Neuronal stem cell (in vitro differentiated cells): ENCODE measurements around the gene UNC93A.

Experiments used
- DNase-seq: peaks from one replicate; pipeline ENCODE4 v3.0.0-alpha.2; 2013; ENCODE audit warnings: low spot score
- H2AFZ ChIP-seq: one replicate; pipeline ENCODE4 v1.6.1; 2013; ENCODE audit warnings: mild to moderate bottlenecking, low read length, inconsistent platforms
- H2AK5ac ChIP-seq: 2 replicates; pipeline ENCODE4 v1.6.1; 2013; ENCODE audit warnings: low read depth, mild to moderate bottlenecking, inconsistent platforms, low read length, moderate library complexity, mixed read lengths
- H2BK120ac ChIP-seq: 2 replicates; pipeline ENCODE4 v1.6.1; 2013; ENCODE audit warnings: low read depth, mild to moderate bottlenecking, inconsistent platforms, low read length, moderate library complexity, mixed read lengths
- H2BK12ac ChIP-seq: one replicate; pipeline ENCODE4 v1.6.1; 2013; ENCODE audit warnings: low read length, inconsistent platforms
- H2BK15ac ChIP-seq: 2 replicates; pipeline ENCODE4 v1.6.1; 2013; ENCODE audit warnings: mild to moderate bottlenecking, low read length, inconsistent platforms, mixed read lengths
- H2BK5ac ChIP-seq: one replicate; pipeline ENCODE4 v1.6.1; 2013; ENCODE audit warnings: inconsistent platforms, mild to moderate bottlenecking, low read length, moderate library complexity
- H3K14ac ChIP-seq: one replicate; pipeline ENCODE4 v1.6.1; 2013; ENCODE audit warnings: low read length, inconsistent platforms
- H3K18ac ChIP-seq: 2 replicates; pipeline ENCODE4 v1.6.1; 2013; ENCODE audit warnings: low read length, inconsistent platforms
- H3K23ac ChIP-seq: 2 replicates; pipeline ENCODE4 v1.6.1; 2013; ENCODE audit warnings: low read depth, mild to moderate bottlenecking, mixed read lengths, low read length, inconsistent platforms; ENCODE audit not compliant: poor library complexity
- H3K27ac ChIP-seq: replicated peaks from 3 replicates; pipeline ENCODE4 v1.5.1; 2013; ENCODE audit warnings: low read length, inconsistent platforms
- H3K27me3 ChIP-seq, 3 experiments: 2 replicates each; pipeline ENCODE4 v1.6.1; 2013; ENCODE audit warnings: low read length in 3 of 3, mild to moderate bottlenecking in 2 of 3, inconsistent platforms in 1 of 3, low read depth in 1 of 3, mixed read lengths in 1 of 3, moderate library complexity in 1 of 3; ENCODE audit not compliant: control insufficient read depth in 3 of 3, insufficient read depth in 3 of 3
- H3K36me3 ChIP-seq, 2 donors: replicated peaks in 1 of 2; 2 replicates each; pipeline ENCODE4 v1.6.1; 2013; ENCODE audit warnings: low read length in 2 of 2; ENCODE audit not compliant: control insufficient read depth in 2 of 2, insufficient read depth in 2 of 2
- H3K4ac ChIP-seq: 2 replicates; pipeline ENCODE4 v1.6.1; 2013; ENCODE audit warnings: inconsistent platforms, mild to moderate bottlenecking, low read length, moderate library complexity
- H3K4me1 ChIP-seq, 2 donors: 1 replicate in 1 of 2; 2 replicates in 1 of 2; pipeline ENCODE4 v1.6.1; 2013; ENCODE audit warnings: low read length in 2 of 2, low read depth in 1 of 2; ENCODE audit not compliant: control insufficient read depth in 2 of 2, insufficient read depth in 1 of 2
- H3K4me2 ChIP-seq: one replicate; pipeline ENCODE4 v1.6.1; 2013; ENCODE audit warnings: mild to moderate bottlenecking, low read length, inconsistent platforms; ENCODE audit not compliant: insufficient read depth, poor library complexity, severe bottlenecking
- H3K4me3 ChIP-seq, 2 donors: 2 replicates each; pipeline ENCODE4 v1.5.1; 2013; ENCODE audit warnings: low read length in 2 of 2, mild to moderate bottlenecking in 2 of 2, inconsistent platforms in 1 of 2, moderate library complexity in 1 of 2
- H3K79me1 ChIP-seq: one replicate; pipeline ENCODE4 v1.6.1; 2013; ENCODE audit warnings: low read depth, mild to moderate bottlenecking, inconsistent platforms, low read length, moderate library complexity
- H3K9ac ChIP-seq: one replicate; pipeline ENCODE4 v1.6.1; 2013; ENCODE audit warnings: mild to moderate bottlenecking, low read depth, low read length, inconsistent platforms; ENCODE audit not compliant: poor library complexity
- H3K9me3 ChIP-seq, 2 donors: replicated peaks in 1 of 2; 2 replicates each; pipeline versions ENCODE3 to v1.6.1; 2013; ENCODE audit warnings: low read length in 2 of 2, mild to moderate bottlenecking in 2 of 2, inconsistent platforms in 1 of 2, low read depth in 1 of 2, mixed read lengths in 1 of 2, moderate library complexity in 1 of 2; ENCODE audit not compliant: control insufficient read depth in 2 of 2, insufficient read depth in 1 of 2
- H4K8ac ChIP-seq: one replicate; pipeline ENCODE4 v1.6.1; 2013; ENCODE audit warnings: low read depth, mild to moderate bottlenecking, inconsistent platforms, low read length, moderate library complexity
- H4K91ac ChIP-seq: one replicate; pipeline ENCODE4 v1.6.1; 2013; ENCODE audit warnings: low read length, low read depth, mild to moderate bottlenecking, inconsistent platforms; ENCODE audit not compliant: poor library complexity
- WGBS, 2 donors: extraction: QIAGEN DNeasy Blood & Tissue Kit; methylation state at CpG; one replicate each; pipeline ENCODE4 v1.1.7; 2013; ENCODE audit warnings: missing lambda C conversion rate in 2 of 2, mixed read lengths in 1 of 2; ENCODE audit not compliant: insufficient read length in 2 of 2, insufficient replicate concordance in 1 of 2; ENCODE audit errors: extremely low coverage in 2 of 2; 5-methylcytosine and 5-hydroxymethylcytosine counted together

The UNC93A gene

DNA sequence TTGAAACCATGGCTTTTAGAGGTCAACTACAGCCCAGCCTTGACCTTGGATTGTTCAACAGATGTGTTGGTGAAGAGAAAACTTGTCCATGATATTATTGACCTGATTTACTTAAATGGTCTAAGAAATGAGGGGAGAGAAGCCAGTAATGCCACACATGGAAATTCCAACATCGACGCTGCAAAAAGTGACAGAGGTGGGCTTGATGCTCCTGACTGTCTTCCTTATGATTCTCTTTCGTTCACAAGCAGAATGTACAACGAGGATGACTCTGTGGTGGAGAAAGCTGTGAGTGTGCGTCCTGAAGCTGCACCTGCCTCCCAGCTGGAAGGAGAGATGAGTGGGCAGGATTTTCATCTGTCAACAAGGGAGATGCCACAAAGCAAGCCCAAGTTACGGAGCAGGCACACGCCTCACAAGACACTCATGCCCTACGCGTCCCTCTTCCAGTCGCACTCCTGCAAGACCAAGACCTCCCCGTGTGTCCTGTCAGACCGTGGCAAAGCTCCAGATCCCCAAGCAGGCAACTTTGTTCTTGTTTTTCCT lies 50.0 kb downstream of the UNC93A start:
- Histone ChIP-seq H3K27ac (no peak overlapping the region), H2BK12ac (no peak overlapping the region)
- WGBS, 2 donors: no CpG with 5 or more reads among the region's 12 CpGs

DNA sequence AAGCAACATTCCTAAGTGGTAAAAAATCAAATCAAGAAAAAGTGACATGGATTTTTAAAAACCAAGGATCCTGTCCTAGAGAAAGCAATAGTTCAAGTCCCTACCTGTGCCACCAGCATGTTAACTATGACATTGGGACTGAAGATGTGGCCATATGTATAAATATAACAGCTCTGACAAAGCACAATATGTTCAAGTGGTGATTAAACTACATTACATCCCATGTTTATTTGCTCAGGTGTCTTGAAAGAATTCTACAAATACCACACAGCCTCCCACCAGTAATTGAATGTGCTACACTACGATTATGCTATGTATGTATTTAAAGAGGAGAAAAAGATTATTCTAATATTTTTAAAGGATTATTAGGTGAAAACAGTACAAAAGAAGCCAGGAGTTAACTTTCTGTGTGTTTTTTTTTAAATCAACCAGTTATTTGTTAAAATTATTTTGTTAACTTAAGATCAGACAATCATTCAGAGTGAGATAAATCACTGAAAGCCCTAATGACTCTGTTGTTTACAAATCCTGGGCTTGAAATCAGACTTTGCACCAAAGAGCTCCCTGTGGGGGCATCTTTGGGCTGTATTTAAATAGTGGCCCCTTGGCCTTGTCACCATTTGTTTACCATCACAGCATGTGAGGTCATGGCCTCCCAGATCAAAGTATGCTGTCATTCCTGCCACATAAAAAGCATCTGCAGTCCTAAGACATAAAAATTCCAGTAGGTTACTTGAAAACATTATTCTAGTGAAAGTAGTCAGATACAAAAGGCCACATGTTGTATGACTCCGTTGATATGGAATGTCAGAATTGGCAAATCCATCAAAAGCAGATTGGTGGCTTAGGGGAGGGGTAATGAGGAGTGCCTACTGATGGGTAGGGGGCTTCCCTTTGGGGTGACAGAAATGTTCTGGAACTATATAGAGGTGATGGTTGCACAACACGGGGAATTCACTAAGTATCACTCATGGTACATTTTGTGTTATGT lies 50.8 kb downstream of the UNC93A start:
- no peak overlapping the region for H2BK5ac ChIP-seq
- no peak overlapping the region for H3K4ac ChIP-seq
- no peak for DNase-seq
- H3K18ac ChIP-seq: no peak overlapping the region
- H2AFZ ChIP-seq: no peak overlapping the region
- no peak overlapping the region for H4K8ac ChIP-seq
- no peaks in the 10 kb centered on the region for H3K79me1 ChIP-seq
- no peak overlapping the region for H2AK5ac ChIP-seq
- no peaks in the 10 kb centered on the region for H3K4me1 ChIP-seq
- no peak overlapping the region for H3K9ac ChIP-seq
- no peak overlapping the region for H3K14ac ChIP-seq
- no peak overlapping the region for H2BK120ac ChIP-seq
- no peaks in the 10 kb centered on the region for H3K36me3 ChIP-seq
- H2BK15ac ChIP-seq: no peak overlapping the region
- no peak overlapping the region for H3K27ac ChIP-seq
- no peak overlapping the region for H2BK12ac ChIP-seq
- WGBS, 2 donors: no CpG with 5 or more reads among the region's 3 CpGs
- H3K9me3 ChIP-seq: peaks cover 0 to 3% of the 10 kb centered on the region in 2 donors
- H3K27me3 ChIP-seq: peaks cover 0 to 4% (median 0%) of the 10 kb centered on the region in 3 experiments
- H4K91ac ChIP-seq: no peak overlapping the region
- no peak overlapping the region for H3K4me2 ChIP-seq
- H3K23ac ChIP-seq: no peak overlapping the region
- no peak overlapping the region for H3K4me3 ChIP-seq

More for the DNA sequence above, 50.0 kb downstream of the UNC93A start:
- Histone ChIP-seq H3K4me2 (no peak overlapping the region), H3K36me3 (no peaks in the 10 kb centered on the region), H2AFZ (no peak overlapping the region), H3K9ac (no peak overlapping the region), H2AK5ac (no peak overlapping the region), H2BK5ac (no peak overlapping the region), H3K27me3 (peaks cover 0 to 4% (median 0%) of the 10 kb centered on the region in 3 experiments), H4K91ac (no peak overlapping the region), H3K4ac (no peak overlapping the region), H3K4me1 (no peaks in the 10 kb centered on the region), H3K23ac (no peak overlapping the region), H3K9me3 (peaks cover 0 to 3% of the 10 kb centered on the region in 2 donors), H2BK120ac (no peak overlapping the region), H3K18ac (no peak overlapping the region), H3K4me3 (no peak overlapping the region), H2BK15ac (no peak overlapping the region), H4K8ac (no peak overlapping the region), H3K14ac (no peak overlapping the region), H3K79me1 (no peaks in the 10 kb centered on the region)
- no peak for DNase-seq

GRCh38 chr6:167342879-167343610 lies 51.9 kb downstream of the UNC93A start:
- no CpG with 5 or more reads among the region's 14 CpGs for WGBS, 2 donors
- Histone ChIP-seq H2AK5ac (no peak overlapping the region), H3K9ac (no peak overlapping the region), H4K91ac (no peak overlapping the region), H2BK5ac (no peak overlapping the region), H3K27me3 (peaks cover 0 to 4% (median 0%) of the 10 kb centered on the region in 3 experiments), H3K4me2 (no peak overlapping the region), H2BK15ac (no peak overlapping the region), H3K27ac (no peak overlapping the region), H2BK12ac (no peak overlapping the region), H2BK120ac (no peak overlapping the region), H3K14ac (no peak overlapping the region), H3K4ac (no peak overlapping the region), H2AFZ (no peak overlapping the region), H3K4me3 (no peak overlapping the region), H3K4me1 (no peaks in the 10 kb centered on the region), H3K36me3 (no peaks in the 10 kb centered on the region), H3K9me3 (peaks cover 0 to 2% of the 10 kb centered on the region in 2 donors), H4K8ac (no peak overlapping the region), H3K18ac (no peak overlapping the region), H3K79me1 (no peaks in the 10 kb centered on the region), H3K23ac (no peak overlapping the region)
- no peak for DNase-seq

- Histone ChIP-seq H3K79me1 (no peaks in the 10 kb centered on the region), H2BK12ac (no peak overlapping the region), H3K9ac (no peak overlapping the region), H2AFZ (no peak overlapping the region), H3K36me3 (no peaks in the 10 kb centered on the region), H3K27ac (no peak overlapping the region), H3K18ac (no peak overlapping the region), H3K23ac (no peak overlapping the region), H3K27me3 (peaks cover 0 to 11% (median 10%) of the 10 kb centered on the region in 3 experiments), H3K4me3 (no peak overlapping the region), H3K9me3 (no peaks in the 10 kb centered on the region), H3K4me1 (peaks cover 1 to 6% of the 10 kb centered on the region in 2 donors), H4K8ac (no peak overlapping the region), H3K4ac (no peak overlapping the region), H4K91ac (no peak overlapping the region), H3K14ac (no peak overlapping the region), H2BK15ac (no peak overlapping the region), H2AK5ac (no peak overlapping the region), H3K4me2 (no peak overlapping the region), H2BK120ac (no peak overlapping the region), H2BK5ac (no peak overlapping the region)
- DNase-seq: no peak
These were observed 54.2 kb downstream of the UNC93A start for GRCh38 chr6:167345348-167345747.
